Sigmoid colon (tissue), 7 donors: Measurements from ENCODE around the gene ADD1. TPM values are rescaled to one million over a fixed set of nuclear protein-coding genes. Genes with fewer than 3 reads are reported as not detected.

ENCODE experiments used
- DNase-seq: peaks from one replicate; pipeline ENCODE4 v3.0.0-alpha.2; 2019
- H3K27ac ChIP-seq, 4 donors: fragments of 200-600 bp; sonication (generic); one replicate each; pipeline ENCODE4 v1.5.1; 2016 to 2019; ENCODE audit warnings: mild to moderate bottlenecking in 1 of 4
- H3K27me3 ChIP-seq, 3 donors: fragments of 200-600 bp; sonication (generic); one replicate each; pipeline ENCODE4 v1.5.1; 2019; ENCODE audit warnings: mild to moderate bottlenecking in 1 of 3
- H3K36me3 ChIP-seq, 4 donors: fragments of 200-600 bp; sonication (generic); one replicate each; pipeline ENCODE4 v1.5.1; 2016 to 2019
- H3K4me1 ChIP-seq, 4 donors: fragments of 200-600 bp; sonication (generic); one replicate each; pipeline ENCODE4 v1.5.1; 2017 to 2019
- H3K4me3 ChIP-seq, 4 donors: fragments of 200-600 bp; sonication (generic); one replicate each; pipeline ENCODE4 v1.5.1; 2017 to 2019; ENCODE audit warnings: mild to moderate bottlenecking in 2 of 4, moderate library complexity in 1 of 4
- H3K9me3 ChIP-seq, 4 donors: fragments of 200-600 bp in 3 of 4; sonication (generic) in 3 of 4; one replicate each; pipeline versions ENCODE4 v1.5.1 to v1.6.1; 2013 to 2019
- EP300 ChIP-seq, 4 donors: sonication (generic); formaldehyde crosslinking; IDR thresholded peaks; one replicate each; pipeline ENCODE4 v1.6.1; 2017; ENCODE audit warnings: antibody characterized with exemption in 4 of 4
- POLR2A ChIP-seq, 2 donors: fragments of 450-650 bp; IDR thresholded peaks; one replicate each; pipeline ENCODE4 v1.6.1; 2016; ENCODE audit warnings: antibody characterized with exemption in 2 of 2, mild to moderate bottlenecking in 2 of 2, moderate library complexity in 2 of 2
- POLR2AphosphoS5 ChIP-seq, 4 donors: sonication (generic); formaldehyde crosslinking; IDR thresholded peaks; one replicate each; pipeline ENCODE4 v1.6.1; 2017; ENCODE audit warnings: antibody characterized with exemption in 4 of 4
- WGBS, 2 donors: extraction: QIAGEN DNeasy Blood & Tissue Kit; methylation state at CpG; one replicate each; pipeline ENCODE4 v1.1.7; 2013; 5-methylcytosine and 5-hydroxymethylcytosine counted together
- intact Hi-C: fragments of 100-400 bp; cut with DNase I; formaldehyde crosslinking; loops from one replicate; pipeline ENCODE4 v1.15.1; 2023
- polyA plus RNA-seq, 3 donors: library from polyadenylated mRNA; stranded (reverse); fragments of 200-250 nt; gene quantifications; one replicate each; pipeline ENCODE4 v1.2.3, GENCODE V29; 2013
- total RNA-seq, 4 donors: library from RNA; depleted of rRNA; stranded (reverse); fragments of >200 nt; gene quantifications; one replicate each; pipeline ENCODE4 v1.1.0, GENCODE V29; 2016
- TF ChIP-seq, protein P1 (sequence below), 4 experiments: fragments of 450-650 bp in 3 of 4; fragments of 200-600 bp in 1 of 4; IDR thresholded peaks; one replicate each; pipeline ENCODE4 v1.5.1; 2016 to 2019; ENCODE audit warnings: antibody characterized with exemption in 4 of 4, mild to moderate bottlenecking in 3 of 4, moderate library complexity in 2 of 4
- donor health status: healthy with polysubstance abuse.
- donor health status: Bipolar disorder and iron deficiency.
- donor health status: healthy.

ADD1 gene
- total and polyA plus RNA-seq, 7 donors, result 113 to 378 (median 166) TPM

DNA sequence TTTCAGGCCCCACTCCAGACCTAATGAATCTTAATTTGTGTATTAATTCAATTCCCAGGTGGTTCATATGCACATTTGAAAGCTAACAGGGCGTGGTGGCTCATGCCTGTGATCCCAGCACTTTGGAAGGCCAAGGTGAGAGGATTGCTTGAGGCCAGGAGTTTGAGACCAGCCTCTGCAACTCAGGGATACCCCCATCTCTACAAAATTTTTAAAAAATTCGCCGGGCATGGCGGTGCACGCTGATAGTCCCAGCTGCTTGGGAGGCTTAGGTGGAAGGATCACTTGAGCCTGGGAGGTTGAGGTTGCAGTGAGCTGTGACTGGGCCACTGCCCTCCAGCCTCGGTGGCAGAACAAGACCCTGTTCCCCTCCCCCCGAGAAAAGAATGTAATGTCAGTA, 31.2 kb downstream of the ADD1 start:
- Histone ChIP-seq H3K27me3 (no peaks in the 10 kb centered on the region), H3K9me3 (no peaks in the 10 kb centered on the region), H3K4me3 (no peak overlapping the region), H3K36me3 (peaks cover 0 to 28% (median 6%) of the 10 kb centered on the region in 4 donors), H3K27ac (no peak overlapping the region), H3K4me1 (peaks cover 0 to 49% (median 30%) of the 10 kb centered on the region in 4 donors)
- WGBS, 2 donors, result 96% methylated on average over 7 of the region's 7 CpGs
- TF ChIP-seq EP300 (IDR thresholded peaks at IDR 0.05) (no peak), POLR2AphosphoS5 (IDR thresholded peaks at IDR 0.05) (no peak), POLR2A (IDR thresholded peaks at IDR 0.05) (no peak)
- TF ChIP-seq, protein P1, sequence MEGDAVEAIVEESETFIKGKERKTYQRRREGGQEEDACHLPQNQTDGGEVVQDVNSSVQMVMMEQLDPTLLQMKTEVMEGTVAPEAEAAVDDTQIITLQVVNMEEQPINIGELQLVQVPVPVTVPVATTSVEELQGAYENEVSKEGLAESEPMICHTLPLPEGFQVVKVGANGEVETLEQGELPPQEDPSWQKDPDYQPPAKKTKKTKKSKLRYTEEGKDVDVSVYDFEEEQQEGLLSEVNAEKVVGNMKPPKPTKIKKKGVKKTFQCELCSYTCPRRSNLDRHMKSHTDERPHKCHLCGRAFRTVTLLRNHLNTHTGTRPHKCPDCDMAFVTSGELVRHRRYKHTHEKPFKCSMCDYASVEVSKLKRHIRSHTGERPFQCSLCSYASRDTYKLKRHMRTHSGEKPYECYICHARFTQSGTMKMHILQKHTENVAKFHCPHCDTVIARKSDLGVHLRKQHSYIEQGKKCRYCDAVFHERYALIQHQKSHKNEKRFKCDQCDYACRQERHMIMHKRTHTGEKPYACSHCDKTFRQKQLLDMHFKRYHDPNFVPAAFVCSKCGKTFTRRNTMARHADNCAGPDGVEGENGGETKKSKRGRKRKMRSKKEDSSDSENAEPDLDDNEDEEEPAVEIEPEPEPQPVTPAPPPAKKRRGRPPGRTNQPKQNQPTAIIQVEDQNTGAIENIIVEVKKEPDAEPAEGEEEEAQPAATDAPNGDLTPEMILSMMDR (IDR thresholded peaks at IDR 0.05), result no peak
- no peak for DNase-seq
- intact Hi-C loops, result no loop called here

DNA sequence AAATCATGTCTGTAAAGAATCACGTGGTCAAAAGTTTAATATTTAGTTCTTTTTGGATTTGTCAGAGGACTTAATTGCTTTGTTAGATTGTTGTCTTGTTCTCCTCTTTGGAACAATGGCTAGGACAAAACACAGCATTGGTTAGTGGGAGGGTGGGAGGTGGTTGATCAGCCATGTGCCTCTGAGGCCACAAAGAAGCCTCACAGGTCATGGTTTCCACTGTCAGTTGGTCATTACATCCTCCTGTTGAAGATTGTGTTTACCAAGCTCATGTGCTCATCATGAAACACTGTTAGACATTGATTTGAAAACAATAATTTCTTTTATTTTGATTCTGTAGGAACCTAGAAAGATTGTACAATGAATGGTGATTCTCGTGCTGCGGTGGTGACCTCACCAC, 31.9 kb downstream of the ADD1 start:
- intact Hi-C loops, result no loop called here
- Histone ChIP-seq H3K4me1 (peaks cover 0 to 42% (median 25%) of the 10 kb centered on the region in 4 donors), H3K27ac (no peak overlapping the region), H3K9me3 (no peaks in the 10 kb centered on the region), H3K27me3 (no peaks in the 10 kb centered on the region), H3K36me3 (peaks cover 0 to 31% (median 7%) of the 10 kb centered on the region in 4 donors), H3K4me3 (no peak overlapping the region)
- DNase-seq, result no peak
- no peak for TF ChIP-seq EP300 (IDR thresholded peaks at IDR 0.05)
- no peak for TF ChIP-seq POLR2AphosphoS5 (IDR thresholded peaks at IDR 0.05)
- TF ChIP-seq, protein P1 (IDR thresholded peaks at IDR 0.05), result no peak
- TF ChIP-seq POLR2A (IDR thresholded peaks at IDR 0.05), result no peak
- 86 to 91% methylated on average over 3 of the region's 3 CpGs for WGBS, 2 donors

DNA sequence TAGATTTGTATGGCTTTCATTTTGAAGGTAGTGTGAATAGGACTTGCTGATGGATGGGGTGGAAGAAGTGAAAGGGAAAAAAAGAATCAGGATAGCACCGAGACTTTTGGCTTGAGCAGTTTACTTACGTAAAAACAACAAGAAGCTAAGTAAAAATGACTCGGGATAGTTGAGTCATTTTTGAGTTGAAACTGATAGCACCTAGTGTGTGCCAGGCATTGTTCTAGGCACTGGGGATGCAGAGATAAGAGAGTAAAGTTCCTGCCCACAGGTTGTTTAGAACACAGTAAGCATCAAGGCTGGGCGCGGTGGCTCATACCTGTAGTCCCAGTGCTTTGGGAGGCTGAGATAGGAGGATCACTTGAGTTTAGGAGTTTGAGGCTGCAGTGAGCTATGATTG, 34.7 kb downstream of the ADD1 start:
- TF ChIP-seq EP300 (IDR thresholded peaks at IDR 0.05) (no peak), POLR2AphosphoS5 (IDR thresholded peaks at IDR 0.05) (no peak), POLR2A (IDR thresholded peaks at IDR 0.05) (no peak)
- TF ChIP-seq, protein P1 (IDR thresholded peaks at IDR 0.05), result no peak
- 91 to 93% methylated on average over 5 of the region's 5 CpGs for WGBS, 2 donors
- Histone ChIP-seq H3K9me3 (no peaks in the 10 kb centered on the region), H3K4me3 (no peak overlapping the region), H3K4me1 (peaks cover 0 to 26% (median 15%) of the 10 kb centered on the region in 4 donors), H3K27ac (no peak overlapping the region), H3K27me3 (no peaks in the 10 kb centered on the region), H3K36me3 (peaks cover 0 to 50% (median 11%) of the 10 kb centered on the region in 4 donors)
- no peak for DNase-seq
- intact Hi-C loops, result no loop called here

DNA sequence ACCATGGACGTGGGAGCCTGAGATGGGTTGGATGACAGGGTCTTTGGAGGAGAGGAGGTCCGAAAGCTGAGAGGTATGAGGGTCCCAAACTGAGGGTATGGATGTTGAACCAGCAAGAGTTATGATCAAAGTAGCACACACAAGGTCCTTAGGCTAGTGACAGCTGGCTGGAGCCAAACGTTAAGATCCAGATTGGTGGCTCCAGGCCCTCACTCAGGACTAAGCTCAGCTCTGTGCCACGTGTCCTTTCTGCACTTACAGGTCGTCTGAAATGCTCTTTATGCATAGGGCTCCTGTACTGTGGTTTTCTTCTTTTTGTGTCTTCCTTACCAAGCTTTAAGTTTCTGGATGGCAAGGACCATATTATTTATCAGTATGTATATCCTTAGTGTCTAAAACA, 35.4 kb downstream of the ADD1 start:
- 83 to 89% methylated on average over 5 of the region's 5 CpGs for WGBS, 2 donors
- peaks cover 0 to 57% (median 11%) of the 10 kb centered on the region in 4 donors for H3K36me3 ChIP-seq

More for the DNA sequence above, 35.4 kb downstream of the ADD1 start:
- Histone ChIP-seq H3K27me3 (no peaks in the 10 kb centered on the region), H3K27ac (no peak overlapping the region), H3K4me3 (no peak overlapping the region), H3K4me1 (peaks cover 0 to 19% (median 9%) of the 10 kb centered on the region in 4 donors), H3K9me3 (no peaks in the 10 kb centered on the region)
- intact Hi-C loops, result no loop called here
- no peak for TF ChIP-seq POLR2A (IDR thresholded peaks at IDR 0.05)
- TF ChIP-seq, protein P1 (IDR thresholded peaks at IDR 0.05), result no peak
- no peak for TF ChIP-seq POLR2AphosphoS5 (IDR thresholded peaks at IDR 0.05)
- TF ChIP-seq EP300 (IDR thresholded peaks at IDR 0.05), result no peak
- no peak for DNase-seq
